HG02678 (cell line): ENCODE data around the gene PCP4L1.
"Not testable (repeated sequence)": the region's sequence is repeated elsewhere in the genome, so short reads cannot be mapped to it uniquely, and the experiment has no call there.

Experiments used
- ATAC-seq: cut with Tn5 transposase; IDR thresholded peaks from one replicate; pipeline ENCODE4 v1.9.1; 2021; ENCODE audit warnings: mild to moderate bottlenecking, moderate library complexity; ENCODE audit not compliant: unreplicated experiment

Gene PCP4L1

DNA sequence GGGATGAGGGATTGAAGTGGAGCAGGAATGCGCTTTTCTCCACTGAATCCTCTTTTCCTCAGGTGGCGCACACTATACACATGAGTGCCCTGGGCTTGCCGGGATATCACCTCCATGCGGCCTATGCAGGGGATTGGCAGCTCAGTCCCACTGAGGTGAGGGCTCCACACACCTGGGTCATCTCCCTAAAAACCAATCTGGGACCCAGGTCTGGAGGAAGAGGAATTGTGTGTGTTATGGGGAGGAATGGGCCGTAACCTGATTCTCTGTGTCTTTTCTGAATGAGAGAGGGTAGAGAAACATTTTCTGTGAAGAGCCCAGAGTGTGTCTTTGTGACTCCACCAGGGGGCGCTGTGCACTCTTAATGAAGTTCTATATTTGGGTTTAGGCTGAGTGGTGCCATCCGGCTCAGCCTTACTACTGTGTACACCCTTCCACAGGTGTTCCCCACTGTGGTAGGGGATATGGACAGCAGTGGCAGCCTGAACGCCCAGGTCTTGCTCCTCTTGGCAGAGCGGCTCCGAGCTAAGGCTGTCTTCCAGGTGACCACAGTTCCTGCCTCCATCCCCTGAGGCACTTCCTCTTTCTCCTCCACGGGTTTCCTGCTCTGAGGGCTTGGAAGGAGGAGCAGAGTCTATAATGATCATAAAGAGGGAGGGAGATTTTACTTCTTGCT, 31.2 kb upstream of the PCP4L1 start:
- peak; percentile 32 for ATAC-seq

DNA sequence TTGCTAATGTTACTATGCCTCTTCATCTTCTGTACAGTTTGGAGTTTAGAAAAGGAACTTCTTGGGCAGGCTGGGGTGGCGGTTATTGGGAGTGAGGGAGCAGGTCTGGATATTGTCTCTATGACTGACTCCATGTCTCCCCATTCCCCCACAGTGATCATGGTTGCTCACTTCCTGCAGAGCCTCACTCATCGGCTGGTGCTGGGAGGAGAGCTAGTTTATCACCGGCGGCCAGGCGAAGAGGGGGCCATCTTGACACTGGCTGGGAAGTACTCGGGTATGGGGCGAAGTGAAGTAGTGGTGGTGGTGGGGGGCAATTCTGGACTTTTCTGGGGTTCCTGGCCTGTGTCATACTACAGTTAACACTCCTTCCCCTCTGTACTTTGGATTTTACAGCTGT, 30.5 kb upstream of the PCP4L1 start:
- no peak for ATAC-seq

DNA sequence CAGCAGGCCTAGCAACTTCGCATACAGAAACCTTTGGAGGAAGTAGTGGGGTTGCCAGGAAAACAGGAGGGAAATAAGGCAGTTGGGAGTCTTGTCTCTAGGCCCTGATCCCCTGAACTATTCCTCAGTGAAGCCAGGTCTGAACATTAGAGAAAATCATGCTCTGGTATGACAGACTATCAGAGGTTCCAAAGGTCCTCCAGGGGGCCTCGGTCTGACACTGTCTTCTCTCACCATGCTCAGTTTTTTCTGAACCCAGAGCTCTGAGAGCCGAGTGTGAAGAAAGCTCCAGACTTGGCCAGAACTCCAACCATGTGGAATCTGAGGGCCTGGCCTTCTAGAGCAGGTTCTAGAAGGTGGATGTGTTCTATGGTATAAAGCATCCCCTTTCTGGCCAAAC, 28.6 kb upstream of the PCP4L1 start:
- ATAC-seq, result no peak

DNA sequence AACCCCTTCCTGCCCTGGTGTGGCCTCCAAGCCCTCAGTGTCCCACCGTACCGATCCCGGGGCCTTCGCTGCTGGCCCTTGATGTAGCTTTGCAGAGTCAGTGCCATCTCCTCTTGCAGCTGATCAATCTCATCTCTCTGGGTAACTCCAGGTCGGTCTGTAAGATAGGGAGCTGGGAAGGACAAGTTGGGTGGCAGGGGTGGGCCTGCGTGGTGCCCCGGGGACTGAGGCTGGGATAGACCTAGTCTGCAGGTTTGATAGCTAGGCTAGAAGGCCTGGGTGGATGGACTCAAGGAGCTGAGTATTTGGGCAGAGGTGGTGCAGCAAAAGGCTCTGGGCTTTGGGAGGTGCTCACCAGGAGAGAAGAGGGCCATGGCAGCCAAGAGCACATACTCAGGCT, 27.8 kb upstream of the PCP4L1 start:
- no peak for ATAC-seq

DNA sequence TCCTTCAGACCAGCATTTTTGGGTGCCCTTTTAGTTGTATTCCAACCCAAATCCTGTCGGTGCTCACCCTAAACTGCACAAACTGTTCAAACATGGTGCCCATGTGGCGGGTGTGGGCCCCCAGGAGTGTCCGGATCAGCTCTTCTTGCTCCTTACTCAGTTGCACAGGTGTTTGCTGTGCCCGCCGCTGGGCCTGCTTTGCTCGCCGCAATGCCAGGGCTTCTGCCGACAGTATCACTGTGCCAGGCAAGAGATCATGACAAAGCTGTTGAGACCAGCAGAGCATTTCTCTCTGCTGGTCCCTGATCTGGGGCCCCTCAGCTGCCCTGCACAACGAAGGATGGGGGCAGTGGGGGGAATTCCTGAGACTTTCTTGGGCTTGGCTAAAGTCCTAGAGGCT, 25.4 kb upstream of the PCP4L1 start:
- ATAC-seq, result no peak

DNA sequence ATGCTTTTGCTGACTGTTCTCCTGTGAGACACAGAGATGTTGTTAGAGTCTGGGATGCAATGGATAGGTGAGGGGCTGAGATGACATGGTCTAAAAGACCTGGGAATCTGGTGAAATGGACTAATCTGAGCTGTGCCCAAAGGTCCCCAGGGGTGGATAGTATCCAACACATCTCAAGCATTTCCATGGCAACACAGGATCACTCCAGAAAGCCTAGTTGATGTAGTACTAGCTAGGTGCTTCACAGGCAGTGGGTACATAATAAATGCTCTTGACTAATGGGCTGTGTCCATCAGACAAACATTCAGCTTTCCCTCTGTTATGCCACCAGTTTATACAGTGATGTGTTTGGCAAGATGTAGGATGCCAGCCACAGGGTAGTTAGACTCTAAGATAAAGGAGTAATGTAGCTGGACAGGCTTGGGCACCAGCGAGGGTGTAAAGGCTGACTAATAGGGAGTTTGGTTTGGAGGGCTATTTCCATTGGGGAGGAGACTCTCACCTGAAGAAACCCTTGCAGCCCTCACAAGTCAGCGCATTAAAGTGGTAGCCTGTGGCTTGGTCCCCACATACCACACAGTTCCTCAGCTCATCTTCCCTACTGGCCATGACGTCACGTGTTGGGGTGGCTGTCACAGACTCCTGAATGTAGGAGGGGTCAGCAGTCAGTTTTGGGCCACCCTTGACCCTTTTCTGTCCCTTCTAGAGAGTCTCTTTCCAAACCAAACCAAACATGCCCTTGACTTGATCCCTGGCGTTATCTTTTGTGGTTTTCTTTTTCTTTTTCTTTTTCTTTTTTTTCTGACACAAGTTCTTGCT, 22.4 kb upstream of the PCP4L1 start:
- ATAC-seq, result no peak

- no peak for ATAC-seq
These were observed 20.5 kb upstream of the PCP4L1 start, which contains the start of gene NR1I3 for GRCh38 chr1:161238039-161238473. Gene NR1I3 (minus strand): TSS chr1:161238203. CDS start chr1:161236565, 1,638 bp downstream.

DNA sequence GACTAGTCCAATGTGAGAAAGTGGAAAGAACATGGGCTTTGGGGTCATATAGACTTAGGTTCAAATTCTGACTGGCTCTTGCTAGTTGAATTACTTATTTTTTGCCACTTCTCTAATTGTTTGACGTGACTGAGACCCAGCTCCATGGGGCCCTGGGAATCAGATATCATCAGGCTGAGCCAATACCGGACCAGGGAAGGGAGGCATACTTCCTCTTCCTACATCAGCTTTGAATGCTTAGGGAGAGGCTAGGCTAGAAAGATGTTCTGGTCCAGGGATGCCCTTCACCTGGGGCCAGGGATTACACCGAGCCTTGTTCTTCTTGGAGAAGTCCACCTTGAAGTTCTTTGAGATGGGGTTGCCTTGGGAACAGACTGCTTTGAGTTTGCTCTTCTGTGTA, 16.9 kb upstream of the PCP4L1 start:
- no peak for ATAC-seq

DNA sequence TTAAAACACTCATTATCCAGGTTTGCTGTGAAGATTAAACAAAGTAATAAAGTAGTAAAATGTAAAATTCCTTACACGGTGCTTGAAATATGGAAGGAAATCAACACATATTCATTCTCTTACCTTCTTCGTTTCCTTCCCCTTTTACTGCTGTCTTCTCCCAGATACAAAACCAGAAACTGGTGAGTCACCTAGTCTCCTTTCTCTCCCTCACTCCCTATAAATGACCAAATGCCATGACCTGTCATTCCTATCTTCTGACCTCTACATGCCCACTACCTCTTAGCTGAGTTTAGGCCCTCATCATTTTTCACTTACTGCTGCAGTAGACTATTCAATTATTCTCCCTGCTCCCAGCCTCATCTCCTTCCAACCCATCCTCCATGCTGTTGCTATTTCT, 16.2 kb upstream of the PCP4L1 start:
- no peak for ATAC-seq

GRCh38 chr1:161244888-161245287, 13.7 kb upstream of the PCP4L1 start:
- ATAC-seq, result no peak

DNA sequence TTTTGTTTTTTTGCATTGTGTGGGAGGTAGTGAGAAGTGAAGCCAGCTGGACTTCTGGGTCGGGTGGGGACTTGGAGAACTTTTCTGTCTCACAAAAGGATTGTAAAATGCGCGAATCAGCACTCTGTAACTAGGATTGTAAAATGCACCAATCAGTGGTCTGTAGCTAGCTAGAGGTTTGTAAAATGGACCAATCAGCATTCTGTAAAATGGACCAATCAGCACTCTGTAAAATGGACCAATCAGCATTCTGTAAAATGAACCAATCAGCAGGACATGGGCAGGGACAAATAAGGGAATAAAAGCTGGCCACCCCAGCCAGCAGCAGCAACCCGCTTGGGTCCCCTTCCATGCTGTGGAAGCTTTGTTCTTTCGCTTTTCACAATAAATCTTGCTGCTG, 8.4 kb upstream of the PCP4L1 start:
- ATAC-seq, result not testable (repeated sequence)

DNA sequence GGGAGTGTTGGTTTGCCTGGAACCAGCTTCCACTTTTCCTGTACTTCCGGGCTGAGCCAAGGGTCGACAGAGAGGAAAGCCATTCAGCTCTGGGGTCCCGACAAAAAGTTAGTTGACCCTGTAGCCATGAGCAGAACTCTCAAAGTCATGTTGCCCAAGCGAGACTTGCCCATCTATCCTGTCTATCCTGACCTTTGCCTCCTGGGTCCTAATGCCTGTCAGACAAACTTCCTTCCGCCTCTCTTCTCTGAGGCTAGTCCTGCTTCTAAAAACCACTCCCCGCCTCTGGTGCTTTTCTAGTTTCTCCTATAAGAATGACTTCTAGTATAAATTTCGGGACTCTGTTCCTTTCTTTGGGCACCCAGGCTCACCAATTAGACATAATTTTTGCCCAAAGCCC, 7.7 kb upstream of the PCP4L1 start:
- ATAC-seq, result no peak

DNA sequence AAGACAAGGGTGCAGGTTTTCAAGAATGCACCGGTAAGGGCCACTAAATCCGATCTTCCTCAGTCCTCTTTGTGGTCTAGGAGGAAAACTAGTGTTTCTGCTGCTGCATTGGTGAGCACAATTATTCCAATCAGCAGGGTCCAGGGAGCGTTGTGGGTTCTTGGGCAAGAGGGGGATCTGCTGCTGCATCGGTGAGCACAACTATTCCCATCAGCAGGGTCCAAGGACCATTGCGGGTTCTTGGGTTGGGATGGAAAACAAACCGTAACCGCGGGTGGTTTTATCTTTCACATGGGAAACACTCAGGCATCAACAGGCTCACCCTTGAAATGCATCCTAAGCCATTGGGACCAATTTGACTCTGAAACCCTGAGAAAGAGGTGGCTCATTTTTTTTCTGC, 7.0 kb upstream of the PCP4L1 start:
- no peak for ATAC-seq

- not testable (repeated sequence) for ATAC-seq
These were observed 3.2 kb upstream of the PCP4L1 start for GRCh38 chr1:161255302-161255701.

DNA sequence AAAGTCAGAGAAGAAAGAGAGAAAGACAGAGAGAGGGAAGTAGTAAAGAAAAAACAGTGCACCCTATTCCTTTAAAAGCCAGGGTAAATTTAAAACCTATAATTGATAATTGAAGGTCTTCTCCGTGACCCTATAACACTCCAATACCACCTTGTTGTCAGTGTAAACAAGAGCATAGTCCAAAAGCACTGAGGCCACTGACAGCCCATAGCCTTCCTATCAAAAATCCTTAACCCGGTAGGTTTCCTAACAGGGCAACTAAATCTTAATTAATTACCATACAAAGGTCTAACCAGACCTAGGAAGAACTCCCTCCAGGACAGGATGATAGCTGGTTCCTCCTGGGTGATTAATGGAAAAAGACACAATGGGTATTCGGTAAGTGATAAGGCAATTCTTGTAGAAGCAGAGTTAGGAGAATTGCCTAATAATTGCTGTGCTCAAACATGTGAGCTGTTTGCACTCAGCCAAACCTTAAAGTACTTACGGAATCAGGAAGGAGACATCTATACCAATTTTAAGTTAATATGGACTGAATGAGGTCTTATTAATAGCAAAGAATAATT, 2.5 kb upstream of the PCP4L1 start:
- not testable (repeated sequence) for ATAC-seq

DNA sequence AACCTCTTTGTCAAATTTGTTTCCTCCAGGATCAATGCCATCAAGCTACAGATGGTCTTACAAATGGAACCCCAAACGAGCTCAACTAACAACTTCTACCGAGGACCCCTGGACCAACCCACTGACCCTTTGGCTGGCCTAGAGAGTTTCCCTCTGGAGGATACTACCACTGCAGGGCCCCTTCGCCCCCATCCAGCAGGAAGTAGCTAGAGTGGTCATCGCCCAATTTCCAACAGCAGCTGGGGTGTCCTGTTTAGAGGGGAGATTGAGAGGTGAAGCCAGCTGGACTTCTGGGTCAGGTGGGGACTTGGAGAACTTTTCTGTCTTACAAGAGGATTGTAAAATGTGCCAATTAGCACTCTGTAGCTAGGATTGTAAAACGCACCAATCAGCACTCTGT, 1.4 kb upstream of the PCP4L1 start:
- ATAC-seq, result not testable (repeated sequence)

GRCh38 chr1:161259345-161259702, 779 bp downstream of the PCP4L1 start:
- no peak for ATAC-seq

GRCh38 chr1:161259765-161260164, 1.2 kb downstream of the PCP4L1 start:
- no peak for ATAC-seq

GRCh38 chr1:161260376-161261260, 2.1 kb downstream of the PCP4L1 start:
- ATAC-seq, result no peak

- ATAC-seq, result no peak
These were observed 3.0 kb downstream of the PCP4L1 start for GRCh38 chr1:161261261-161262235.
